HepG2 (cell line): Measurements from ENCODE around the gene STRIT1. TPM values are rescaled to one million over a fixed set of nuclear protein-coding genes. Genes with fewer than 3 reads are reported as not detected.

ENCODE experiments used
- ATAC-seq: fragments of 200-7000 bp; cut with Tn5 transposase; 3 replicates; pipeline ENCODE4 v1.9.1; 2020; ENCODE audit warnings: mild to moderate bottlenecking, moderate library complexity
- BruUV-seq: library from RNA; stranded (reverse); fragments of 400-500 nt; replicated peaks from 2 replicates; lab custom pipeline; 2021; lab: Mats Ljungman, UMichigan
- CTCF ChIA-PET: fragments of 300-600 bp; formaldehyde crosslinking; extraction: SDS; loops from one replicate; lab custom pipeline; 2021; ENCODE audit warnings: low total read pairs, inconsistent platforms, low intra/inter-chr PET ratio; lab: Yijun Ruan, JAX
- POLR2A ChIA-PET: fragments of 350-600 bp; sonication (Branson Sonifier 250); formaldehyde crosslinking; loops from one replicate; lab custom pipeline; 2020; ENCODE audit warnings: antibody characterized with exemption, inconsistent platforms; lab: Yijun Ruan, JAX
- DNase-seq: peaks from one replicate; pipeline ENCODE4 v3.0.0-alpha.2; 2015; ENCODE audit warnings: low spot score
- FAIRE-seq: peaks from 3 replicates; lab custom pipeline; 2011; peaks lifted over from hg19 to GRCh38; lab: Jason Lieb, UNC
- H2AFZ ChIP-seq: one replicate; pipeline ENCODE4 v1.6.1; 2011; ENCODE audit warnings: low read length, inconsistent platforms
- H3K27ac ChIP-seq: fragments of 300-600 bp; 3 replicates; pipeline ENCODE4 v1.8.0; 2011; ENCODE audit warnings: mixed run types, mild to moderate bottlenecking, mixed read lengths, low read length, inconsistent platforms; ENCODE audit not compliant: insufficient read depth; ENCODE audit errors: extremely low read length
- H3K27me3 ChIP-seq, 2 experiments: fragments of 200-600 bp in 1 of 2; 2 replicates in 1 of 2; 3 replicates in 1 of 2; pipeline versions ENCODE4 v1.6.0 to v1.8.0; 2011; ENCODE audit warnings: low read length in 2 of 2, mild to moderate bottlenecking in 2 of 2, moderate library complexity in 2 of 2, inconsistent platforms in 1 of 2; ENCODE audit not compliant: insufficient read depth in 2 of 2, control insufficient read depth in 1 of 2
- H3K36me3 ChIP-seq, 2 experiments: fragments of 200-600 bp in 1 of 2; replicated peaks in 1 of 2; 2 replicates in 1 of 2; 3 replicates in 1 of 2; pipeline versions ENCODE4 v1.5.1 to v1.8.0; 2011; ENCODE audit warnings: low read length in 2 of 2, inconsistent platforms in 1 of 2; ENCODE audit not compliant: insufficient read depth in 2 of 2, control insufficient read depth in 1 of 2
- H3K4me1 ChIP-seq: 2 replicates; pipeline ENCODE4 v1.5.1; 2012; ENCODE audit warnings: low read length, inconsistent platforms; ENCODE audit not compliant: insufficient read depth
- H3K4me2 ChIP-seq: 2 replicates; pipeline ENCODE4 v1.6.0; 2011; ENCODE audit warnings: low read depth, low read length, inconsistent platforms
- H3K4me3 ChIP-seq, 3 experiments: fragments of 200-600 bp in 1 of 3; sonication (generic), shearing (Covaris generic) in 1 of 3; replicated peaks in 1 of 3; 2 replicates each; pipeline ENCODE4 v1.5.1; 2011 to 2016; ENCODE audit warnings: low read length in 3 of 3, inconsistent platforms in 2 of 3, low read depth in 2 of 3, mild to moderate bottlenecking in 2 of 3, control low read depth in 1 of 3, mixed read lengths in 1 of 3; ENCODE audit not compliant: insufficient read depth in 1 of 3
- H3K79me2 ChIP-seq: one replicate; pipeline ENCODE4 v1.6.1; 2011; ENCODE audit warnings: low read length, inconsistent platforms; ENCODE audit not compliant: insufficient read depth
- H3K9ac ChIP-seq: 2 replicates; pipeline ENCODE4 v1.6.0; 2011; ENCODE audit warnings: mild to moderate bottlenecking, low read depth, low read length, inconsistent platforms; ENCODE audit not compliant: insufficient read depth
- H3K9me3 ChIP-seq: 2 replicates; pipeline ENCODE4 v1.5.1; 2012; ENCODE audit warnings: mild to moderate bottlenecking, low read length
- H4K20me1 ChIP-seq: 2 replicates; pipeline ENCODE4 v1.6.0; 2011; ENCODE audit warnings: inconsistent platforms, mild to moderate bottlenecking, low read length, moderate library complexity; ENCODE audit not compliant: insufficient read depth
- FOXP4 ChIP-seq: sonication (generic); formaldehyde crosslinking; IDR thresholded peaks from 2 replicates; pipeline ENCODE4 v1.4.0; 2020; ENCODE audit warnings: missing genetic modification reagents
- NFATC3 ChIP-seq: sonication (generic); formaldehyde crosslinking; IDR thresholded peaks from 2 replicates; pipeline ENCODE4 v1.5.1; 2020; ENCODE audit warnings: mild to moderate bottlenecking, missing genetic modification reagents
- PCBP2 ChIP-seq: fragments of 200-400 bp; formaldehyde crosslinking; optimal IDR thresholded peaks from 2 replicates; pipeline ENCODE3; 2018; ENCODE audit warnings: low read length, low read depth; ENCODE audit not compliant: poor library complexity, severe bottlenecking
- PLRG1 ChIP-seq: fragments of 450-650 bp; conservative IDR thresholded peaks from 2 replicates; pipeline ENCODE4 v1.6.1; 2016
- RORA ChIP-seq: sonication (generic); formaldehyde crosslinking; IDR thresholded peaks from 2 replicates; pipeline ENCODE4 v1.5.0; 2020; ENCODE audit warnings: mild to moderate bottlenecking, missing genetic modification reagents, moderate library complexity
- THAP11 ChIP-seq: IDR thresholded peaks from 2 replicates; pipeline ENCODE4 v1.6.1; 2016; ENCODE audit warnings: missing biosample characterization, missing genetic modification reagents
- ZNF280D ChIP-seq: sonication (generic); formaldehyde crosslinking; IDR thresholded peaks from 2 replicates; pipeline ENCODE4 v1.5.1; 2020; ENCODE audit warnings: mild to moderate bottlenecking, missing genetic modification reagents
- ZNF281 ChIP-seq: sonication (generic); formaldehyde crosslinking; IDR thresholded peaks from 2 replicates; pipeline ENCODE4 v1.4.0; 2020; ENCODE audit warnings: missing genetic modification reagents, borderline replicate concordance
- ZNF33B ChIP-seq: sonication (generic); formaldehyde crosslinking; IDR thresholded peaks from 2 replicates; pipeline ENCODE4 v1.5.1; 2020; ENCODE audit warnings: mild to moderate bottlenecking, missing genetic modification reagents
- ZNF703 ChIP-seq: sonication (generic); formaldehyde crosslinking; IDR thresholded peaks from 2 replicates; pipeline ENCODE4 v1.5.1; 2020; ENCODE audit warnings: missing genetic modification reagents, mild to moderate bottlenecking, moderate library complexity, borderline replicate concordance
- WGBS: methylation state at CpG from one replicate; pipeline ENCODE4 v1.1.6; 2017; ENCODE audit warnings: low lambda C conversion rate; 5-methylcytosine and 5-hydroxymethylcytosine counted together
- in situ Hi-C: cut with HindIII; loops from 2 replicates; pipeline ENCODE4 v1.10.0; 2017; ENCODE audit warnings: low pct_unique_long_range_greater_than_20kb; ENCODE audit not compliant: extremely low pct_ligation_motif_present
- intact Hi-C: fragments of 100-400 bp; cut with micrococcal nuclease; formaldehyde crosslinking; loops from one replicate; pipeline ENCODE4 v1.10.0; 2022; ENCODE audit not compliant: unreplicated experiment
- polyA plus RNA-seq, 8 experiments: library from polyadenylated mRNA; depleted of rRNA in 3 of 8; stranded (reverse) in 7 of 8; unstranded in 1 of 8; fragments of >200 nt; fragmentation: Illumina TruSeq in 4 of 8; extraction: Trizol in 4 of 8; gene quantifications; 2 replicates each; pipeline versions ENCODE4 v1.2.1 to v1.2.3, GENCODE V29; 2011 to 2016; ENCODE audit warnings: low read depth in 4 of 8, missing spikeins in 1 of 8, mixed read lengths in 1 of 8; ENCODE audit not compliant: insufficient read depth in 1 of 8
- total RNA-seq, 5 experiments: library from RNA; depleted of rRNA; stranded (reverse); fragments of >200 nt; fragmentation: Illumina TruSeq; extraction: Trizol; gene quantifications; 2 replicates each; pipeline ENCODE4 v1.2.3, GENCODE V29; 2016; ENCODE audit warnings: low read depth in 1 of 5
- TF ChIP-seq, protein P1 (sequence below): sonication (generic); formaldehyde crosslinking; IDR thresholded peaks from 2 replicates; pipeline ENCODE4 v1.5.0; 2020; ENCODE audit warnings: missing genetic modification reagents, mild to moderate bottlenecking, borderline replicate concordance

The STRIT1 gene
- total and polyA plus RNA-seq, 2 of the 13 experiments (the other 11 are each of a cell fraction or from before 2014, with no cell fraction given) = not detected

DNA sequence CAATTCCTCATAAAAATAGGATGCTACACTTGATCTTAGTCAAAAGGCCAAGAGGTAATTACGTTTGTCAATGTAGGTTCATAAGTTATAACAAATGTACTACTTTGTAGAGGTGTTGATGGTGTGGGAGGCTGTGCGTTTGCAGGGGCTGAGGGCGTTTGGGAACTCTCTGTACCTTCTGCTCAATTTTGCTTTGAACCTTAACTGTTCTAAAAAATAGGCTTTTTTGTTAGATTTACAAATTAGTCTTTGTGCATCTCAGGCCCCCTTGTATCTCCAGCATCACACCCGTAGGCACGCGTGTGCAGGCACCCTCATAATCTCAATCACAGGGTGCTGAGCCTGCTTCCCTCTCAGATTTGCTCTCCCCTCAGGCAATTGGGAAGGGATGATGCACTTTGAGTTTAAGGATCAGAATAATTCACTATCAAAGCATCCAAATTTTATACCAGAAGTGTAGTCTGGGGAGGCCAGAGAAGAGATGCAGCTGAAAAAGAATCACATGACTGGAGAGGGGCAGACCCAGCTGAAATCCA lies 36.1 kb upstream of the STRIT1 start:
- ATAC-seq = no peak
- intact Hi-C loops = loop anchor here (10.0 kb wide), 2 partner anchors 245 to 645 kb away; partner anchors contain the start of gene MME
- CTCF ChIA-PET = no interaction called here
- no peak overlapping the region for H3K9ac ChIP-seq
- TF ChIP-seq ZNF280D (CRISPR knock-in tag) = no peak
- no peak for TF ChIP-seq PCBP2
- no peak for TF ChIP-seq NFATC3 (CRISPR knock-in tag)
- TF ChIP-seq FOXP4 (CRISPR knock-in tag) = no peak
- no peak for TF ChIP-seq ZNF703 (CRISPR knock-in tag)
- no peak for TF ChIP-seq THAP11 (CRISPR knock-in tag)
- TF ChIP-seq ZNF33B (CRISPR knock-in tag) = no peak
- TF ChIP-seq RORA (CRISPR knock-in tag) = no peak
- TF ChIP-seq, protein P1, sequence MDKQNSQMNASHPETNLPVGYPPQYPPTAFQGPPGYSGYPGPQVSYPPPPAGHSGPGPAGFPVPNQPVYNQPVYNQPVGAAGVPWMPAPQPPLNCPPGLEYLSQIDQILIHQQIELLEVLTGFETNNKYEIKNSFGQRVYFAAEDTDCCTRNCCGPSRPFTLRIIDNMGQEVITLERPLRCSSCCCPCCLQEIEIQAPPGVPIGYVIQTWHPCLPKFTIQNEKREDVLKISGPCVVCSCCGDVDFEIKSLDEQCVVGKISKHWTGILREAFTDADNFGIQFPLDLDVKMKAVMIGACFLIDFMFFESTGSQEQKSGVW (CRISPR knock-in tag) = no peak
- no peak for TF ChIP-seq PLRG1
- TF ChIP-seq ZNF281 (CRISPR knock-in tag) = no peak
- TF ChIP-seq, all 625 proteins: peak for 0
- H2AFZ ChIP-seq = no peak overlapping the region
- no peaks in the 10 kb centered on the region for H3K4me1 ChIP-seq
- no TSS peak for BruUV-seq
- H3K36me3 ChIP-seq = no peaks in the 10 kb centered on the region
- FAIRE-seq = no peak
- no peak overlapping the region for H3K4me3 ChIP-seq
- no peak overlapping the region for H3K27ac ChIP-seq
- H3K27me3 ChIP-seq = no peaks in the 10 kb centered on the region
- no peaks in the 10 kb centered on the region for H4K20me1 ChIP-seq
- H3K4me2 ChIP-seq = no peak overlapping the region
- in situ Hi-C loops = loop anchor here (10.0 kb wide), 2 partner anchors 425 to 985 kb away; no protein-coding TSS in a partner anchor
- no peaks in the 10 kb centered on the region for H3K79me2 ChIP-seq
- WGBS = 47% methylated on average over 6 of the region's 6 CpGs
- DNase-seq = no peak
- POLR2A ChIA-PET = no interaction called here
- H3K9me3 ChIP-seq = no peaks in the 10 kb centered on the region
